ENCODE measurements around the gene GJD4.

GRCh38 chr10:35567951-35568350 is 37.2 kb upstream of the GJD4 start:
- TF ChIP-seq CTCF (IDR thresholded peaks at IDR 0.05), result no peak
- TF ChIP-seq POLR2A (IDR thresholded peaks at IDR 0.05), result no peak
- TF ChIP-seq POLR2AphosphoS5 (IDR thresholded peaks at IDR 0.05), result no peak

All from prostate gland (tissue), 2 donors.